A549 (cell line): ENCODE data around the gene SYCE3. TPM values are rescaled to one million over a fixed set of nuclear protein-coding genes. Genes with fewer than 3 reads are reported as not detected.

Experiments
- ATAC-seq, 2 experiments: fragments of 200-7000 bp in 1 of 2; fragments of >200 bp in 1 of 2; cut with Nextera tagmentation in 1 of 2; cut with Tn5 transposase in 1 of 2; 3 replicates each; pipeline versions ENCODE4 v1.8.0 to v1.9.1; 2018 to 2020; ENCODE audit warnings: mild to moderate bottlenecking in 1 of 2, moderate library complexity in 1 of 2
- CTCF ChIA-PET: fragments of 300-600 bp; sonication (Branson Sonifier 250); formaldehyde crosslinking; extraction: SDS; loops from one replicate; lab custom pipeline; 2021; ENCODE audit warnings: antibody characterized with exemption, inconsistent platforms; lab: Yijun Ruan, JAX
- POLR2A ChIA-PET: fragments of 350-600 bp; formaldehyde crosslinking; extraction: SDS; loops from one replicate; lab custom pipeline; 2021; ENCODE audit warnings: antibody characterized with exemption, inconsistent platforms; lab: Yijun Ruan, JAX
- DNase-seq, 2 experiments: peaks; one replicate each; pipeline versions ENCODE4 v3.0.0 to v3.0.0-alpha.2; 2011 to 2016; ENCODE audit warnings: low read depth in 1 of 2, low spot score in 1 of 2
- FAIRE-seq: peaks from 2 replicates; lab custom pipeline; 2011; peaks lifted over from hg19 to GRCh38; lab: Jason Lieb, UNC
- H3K27ac ChIP-seq, 2 experiments: fragments of >200 bp; sonication (Bioruptor Twin); formaldehyde crosslinking; 3 replicates each; pipeline ENCODE4 v1.5.1; 2016 to 2017
- H3K4me1 ChIP-seq: fragments of >200 bp; sonication (Bioruptor Twin); formaldehyde crosslinking; 3 replicates; pipeline ENCODE4 v1.6.1; 2016
- H3K4me2 ChIP-seq: fragments of >200 bp; sonication (Bioruptor Twin); formaldehyde crosslinking; 3 replicates; pipeline ENCODE4 v1.6.1; 2016
- H3K4me3 ChIP-seq: fragments of >200 bp; sonication (Bioruptor Twin); formaldehyde crosslinking; 3 replicates; pipeline ENCODE4 v1.5.1; 2016
- H3K9me3 ChIP-seq: fragments of >200 bp; sonication (Bioruptor Twin); formaldehyde crosslinking; 3 replicates; pipeline ENCODE4 v1.6.1; 2016
- ATOH8 ChIP-seq: fragments of 250-450 bp; sonication (Bioruptor Pico); IDR thresholded peaks from 2 replicates; pipeline ENCODE4 v1.5.0; 2020; ENCODE audit warnings: low read depth, mild to moderate bottlenecking, moderate library complexity
- BCL3 ChIP-seq: fragments of >200 bp; sonication (Bioruptor Twin); formaldehyde crosslinking; IDR thresholded peaks from 3 replicates; pipeline ENCODE4 v1.6.1; 2016
- CHD2 ChIP-seq: fragments of 150-350 bp; IDR thresholded peaks from 2 replicates; pipeline ENCODE4 v1.6.1; 2014; ENCODE audit warnings: low read length; ENCODE audit not compliant: partially characterized antibody
- EHF ChIP-seq: fragments of 250-450 bp; sonication (Bioruptor Pico); IDR thresholded peaks from 2 replicates; pipeline ENCODE4 v1.5.0; 2020; ENCODE audit warnings: mild to moderate bottlenecking
- EHMT2 ChIP-seq: fragments of 200-600 bp; sonication (generic); IDR thresholded peaks from 2 replicates; pipeline ENCODE4 v1.6.1; 2016; ENCODE audit warnings: antibody characterized with exemption, low read depth, mild to moderate bottlenecking, moderate library complexity
- FOSL2 ChIP-seq, 2 experiments: fragments of 450-650 bp in 1 of 2; fragments of >200 bp in 1 of 2; sonication (Bioruptor Twin) in 1 of 2; formaldehyde crosslinking; IDR thresholded peaks; 2 replicates each; pipeline versions ENCODE4 v1.5.0 to v1.6.1; 2016 to 2020; ENCODE audit warnings: mild to moderate bottlenecking in 1 of 2, moderate library complexity in 1 of 2
- HEYL ChIP-seq: fragments of 250-450 bp; sonication (Bioruptor Pico); IDR thresholded peaks from 2 replicates; pipeline ENCODE4 v1.8.0; 2021; ENCODE audit warnings: mild to moderate bottlenecking, moderate library complexity
- HMGXB4 ChIP-seq: fragments of 250-450 bp; sonication (Bioruptor Pico); IDR thresholded peaks from 2 replicates; pipeline ENCODE4 v1.5.0; 2021; ENCODE audit warnings: mild to moderate bottlenecking, moderate library complexity, borderline replicate concordance
- HOXA7 ChIP-seq: fragments of 250-450 bp; sonication (Bioruptor Pico); IDR thresholded peaks from 2 replicates; pipeline ENCODE4 v1.5.0; 2020; ENCODE audit warnings: mild to moderate bottlenecking, moderate library complexity
- HOXB13 ChIP-seq: fragments of 250-450 bp; sonication (Bioruptor Pico); IDR thresholded peaks from 2 replicates; pipeline ENCODE4 v1.5.0; 2020; ENCODE audit warnings: low read depth, mild to moderate bottlenecking, moderate library complexity
- HOXB5 ChIP-seq: fragments of 250-450 bp; sonication (Bioruptor Pico); IDR thresholded peaks from 2 replicates; pipeline ENCODE4 v1.5.0; 2020; ENCODE audit warnings: mild to moderate bottlenecking, moderate library complexity
- JUN ChIP-seq, 2 experiments: fragments of >200 bp; sonication (Bioruptor Twin); formaldehyde crosslinking; IDR thresholded peaks; 2 replicates in 1 of 2; 3 replicates in 1 of 2; pipeline ENCODE4 v1.6.1; 2016 to 2017
- KDM5A ChIP-seq: fragments of 200-600 bp; sonication (generic); IDR thresholded peaks from 2 replicates; pipeline ENCODE4 v1.6.1; 2016; ENCODE audit warnings: antibody characterized with exemption, mild to moderate bottlenecking
- MAFK ChIP-seq: fragments of 450-650 bp; IDR thresholded peaks from 2 replicates; pipeline ENCODE4 v1.6.1; 2014; ENCODE audit not compliant: partially characterized antibody
- PBX3 ChIP-seq: IDR thresholded peaks from 2 replicates; pipeline ENCODE4 v1.6.1; 2012
- RAD21 ChIP-seq, 2 experiments: fragments of >200 bp in 1 of 2; sonication (Bioruptor Twin) in 1 of 2; formaldehyde crosslinking in 1 of 2; IDR thresholded peaks in 1 of 2; conservative IDR thresholded peaks in 1 of 2; 2 replicates in 1 of 2; 3 replicates in 1 of 2; pipeline ENCODE4 v1.6.1; 2012 to 2018; ENCODE audit warnings: inconsistent platforms in 1 of 2
- RCOR1 ChIP-seq: fragments of 150-350 bp; IDR thresholded peaks from 2 replicates; pipeline ENCODE4 v1.6.1; 2014; ENCODE audit warnings: antibody characterized with exemption, low read length, low read depth
- REST ChIP-seq: fragments of 200-600 bp; sonication (generic); IDR thresholded peaks from 2 replicates; pipeline ENCODE4 v1.6.1; 2016; ENCODE audit warnings: antibody characterized with exemption, mild to moderate bottlenecking, moderate library complexity
- SMC3 ChIP-seq: fragments of >200 bp; sonication (Bioruptor Twin); formaldehyde crosslinking; IDR thresholded peaks from 3 replicates; pipeline ENCODE4 v1.6.1; 2018; ENCODE audit warnings: inconsistent platforms
- SREBF2 ChIP-seq: fragments of 450-650 bp; IDR thresholded peaks from 2 replicates; pipeline ENCODE4 v1.6.1; 2014; ENCODE audit warnings: mild to moderate bottlenecking, moderate library complexity
- TFCP2L1 ChIP-seq: fragments of 250-450 bp; sonication (Bioruptor Pico); IDR thresholded peaks from 2 replicates; pipeline ENCODE4 v1.5.0; 2021; ENCODE audit warnings: mild to moderate bottlenecking
- WGBS: methylation state at CpG from one replicate; pipeline ENCODE4 v1.1.6; 2017; ENCODE audit errors: missing lambda C conversion rate; 5-methylcytosine and 5-hydroxymethylcytosine counted together
- polyA plus RNA-seq, 4 experiments: library from polyadenylated mRNA; depleted of rRNA in 3 of 4; stranded (reverse); fragments of >200 nt; fragmentation: RNase III in 1 of 4; extraction: RNeasy Plus Mini Kit Qiagen cat#74134 plus additional on column Dnase treatment in 1 of 4; gene quantifications; 2 replicates in 3 of 4; 3 replicates in 1 of 4; pipeline ENCODE4 v1.2.3, GENCODE V29; 2011 to 2017

SYCE3 gene
- polyA plus RNA-seq, 2 of the 4 experiments (the other 2 are of a cell fraction) = 0.45 to 0.59 TPM

GRCh38 chr22:50516068-50516467 is 46.7 kb downstream of the SYCE3 start:
- no peaks in the 10 kb centered on the region for H3K4me1 ChIP-seq
- no peak for ATAC-seq
- CTCF ChIA-PET = interaction anchor here (2.2 kb wide), 1 partner anchor 10 kb away, joined by 7 read pairs; the partner anchor contains the start of gene SCO2
- no peak overlapping the region for H3K27ac ChIP-seq
- DNase-seq = no peak
- H3K9me3 ChIP-seq = no peaks in the 10 kb centered on the region
- POLR2A ChIA-PET = no interaction called here
- no peak for TF ChIP-seq HOXA7
- TF ChIP-seq BCL3 = no peak
- TF ChIP-seq FOSL2 (IDR thresholded peaks at IDR 0.05) = no peak
- no peak for TF ChIP-seq FOSL2 (CRISPR knock-in tag; IDR thresholded peaks at IDR 0.05)
- TF ChIP-seq ATOH8 (CRISPR knock-in tag) = no peak
- no peak for TF ChIP-seq JUN (IDR thresholded peaks at IDR 0.05)
- no peak for TF ChIP-seq EHF (CRISPR knock-in tag)
- no peak for TF ChIP-seq RAD21 (conservative IDR thresholded peaks at IDR 0.05 in 1 of 2, IDR thresholded peaks at IDR 0.05 in 1 of 2)
- TF ChIP-seq REST = no peak
- no peak for TF ChIP-seq HMGXB4
- FAIRE-seq = no peak
- no peak overlapping the region for H3K4me2 ChIP-seq
- H3K4me3 ChIP-seq = no peak overlapping the region
- 100% methylated on average over 6 of the region's 8 CpGs for WGBS

GRCh38 chr22:50513175-50513574 is 49.5 kb downstream of the SYCE3 start:
- no peaks in the 10 kb centered on the region for H3K9me3 ChIP-seq
- TF ChIP-seq SREBF2 (no peak), RCOR1 (no peak), TFCP2L1 (CRISPR knock-in tag) (no peak), HOXA7 (no peak), EHMT2 (no peak), HOXB5 (CRISPR knock-in tag) (no peak), REST (no peak), CHD2 (no peak), KDM5A (no peak), MAFK (no peak), RAD21 (conservative IDR thresholded peaks at IDR 0.05 in 1 of 2, IDR thresholded peaks at IDR 0.05 in 1 of 2) (no peak), SMC3 (no peak), PBX3 (no peak), HOXB13 (CRISPR knock-in tag) (no peak), HEYL (CRISPR knock-in tag) (no peak)
- ChIA-PET CTCF (interaction anchor here (2.1 kb wide), 1 partner anchor 12 kb away, joined by 11 read pairs; the partner anchor contains the start of gene SCO2), POLR2A (no interaction called here)
- WGBS = 91% methylated on average over 9 of the region's 15 CpGs
- DNase-seq (no peak), ATAC-seq (no peak), FAIRE-seq (no peak)
- H3K4me2 ChIP-seq = no peak overlapping the region
- H3K4me1 ChIP-seq = peaks cover 10% of the 10 kb centered on the region
- H3K27ac ChIP-seq = no peak overlapping the region
- H3K4me3 ChIP-seq = no peak overlapping the region
